Cortex of kidney (tissue), 1 donor: ENCODE results near the gene NUBPL.
"Not testable (repeated sequence)": the region's sequence is repeated elsewhere in the genome, so short reads cannot be mapped to it uniquely, and the experiment has no call there.

ENCODE experiments used
- DNase-seq: peaks from one replicate; lab custom pipeline; 2025; lab: John Stamatoyannopoulos, UW

Gene NUBPL

GRCh38 chr14:31677052-31677451 is 115.8 kb downstream of the NUBPL start:
- no peak for DNase-seq

- DNase-seq = no peak
Measured at GRCh38 chr14:31677630-31678029, 116.4 kb downstream of the NUBPL start.

- no peak for DNase-seq
Measured at GRCh38 chr14:31678421-31679249, 117.4 kb downstream of the NUBPL start.

- no peak for DNase-seq
Measured at GRCh38 chr14:31682768-31683167, 121.6 kb downstream of the NUBPL start.

GRCh38 chr14:31687726-31688125 is 126.5 kb downstream of the NUBPL start:
- no peak for DNase-seq

GRCh38 chr14:31690056-31690455 is 128.9 kb downstream of the NUBPL start:
- no peak for DNase-seq

- no peak for DNase-seq
Measured at GRCh38 chr14:31692376-31692781, 131.2 kb downstream of the NUBPL start.

GRCh38 chr14:31696378-31696777 is 135.2 kb downstream of the NUBPL start:
- DNase-seq = no peak

- no peak for DNase-seq
Measured at GRCh38 chr14:31699809-31700208, 138.6 kb downstream of the NUBPL start.

GRCh38 chr14:31700282-31701074 is 139.3 kb downstream of the NUBPL start:
- DNase-seq = no peak

- DNase-seq = no peak
Measured at GRCh38 chr14:31702130-31702529, 140.9 kb downstream of the NUBPL start.

- DNase-seq = no peak
Measured at GRCh38 chr14:31703056-31703455, 141.9 kb downstream of the NUBPL start.

- no peak for DNase-seq
Measured at GRCh38 chr14:31705731-31706130, 144.5 kb downstream of the NUBPL start.

GRCh38 chr14:31708661-31709060 is 147.5 kb downstream of the NUBPL start:
- DNase-seq = not testable (repeated sequence)

- DNase-seq = no peak
Measured at GRCh38 chr14:31712244-31713127, 151.3 kb downstream of the NUBPL start.

GRCh38 chr14:31716208-31716607 is 155.0 kb downstream of the NUBPL start:
- DNase-seq = no peak

- DNase-seq = no peak
Measured at GRCh38 chr14:31717294-31718085, 156.3 kb downstream of the NUBPL start.

- DNase-seq = no peak
Measured at GRCh38 chr14:31718585-31718984, 157.4 kb downstream of the NUBPL start.

- no peak for DNase-seq
Measured at GRCh38 chr14:31718985-31719384, 157.8 kb downstream of the NUBPL start.

GRCh38 chr14:31726337-31726736 is 165.1 kb downstream of the NUBPL start:
- no peak for DNase-seq

GRCh38 chr14:31727797-31728196 is 166.6 kb downstream of the NUBPL start:
- DNase-seq = no peak
